ENCODE results near the gene RFC1. TPM values are rescaled to one million over a fixed set of nuclear protein-coding genes. Genes with fewer than 3 reads are reported as not detected.

The RFC1 gene
- polyA plus RNA-seq, 1 donor from 2014 or later = 20.7 TPM

- H3K4me2 ChIP-seq (ENCODE audit: low read length) = no peak overlapping the region
- peaks cover 5% of the 10 kb centered on the region for H3K79me2 ChIP-seq (replicated peaks; ENCODE audit: insufficient read depth, low read length)
- no peaks in the 10 kb centered on the region for H3F3A ChIP-seq (ENCODE audit: insufficient read depth, low read length, poor library complexity, severe bottlenecking)
- H4K20me1 ChIP-seq (ENCODE audit: insufficient read depth) = no peaks in the 10 kb centered on the region
- no peak overlapping the region for H3K27ac ChIP-seq (ENCODE audit: low read length)
- no peak overlapping the region for H2AFZ ChIP-seq (ENCODE audit: low read depth, low read length)
- H3K9ac ChIP-seq (ENCODE audit: low read length) = no peak overlapping the region
- TF ChIP-seq EZH2 (IDR thresholded peaks at IDR 0.05; ENCODE audit: borderline replicate concordance, insufficient read depth, low read length, poor library complexity, severe bottlenecking) (no peak), EP300 (conservative IDR thresholded peaks at IDR 0.05; ENCODE audit: poor library complexity, severe bottlenecking) (no peak), RAD21 (conservative IDR thresholded peaks at IDR 0.05) (no peak), REST (IDR thresholded peaks at IDR 0.05; ENCODE audit: borderline replicate concordance) (no peak), POLR2AphosphoS5 (IDR thresholded peaks at IDR 0.05) (no peak), TAF1 (IDR thresholded peaks at IDR 0.05; ENCODE audit: low read depth) (no peak), SMC3 (conservative IDR thresholded peaks at IDR 0.05; ENCODE audit: poor library complexity) (no peak), MXI1 (conservative IDR thresholded peaks at IDR 0.05; ENCODE audit: poor library complexity, severe bottlenecking) (no peak)
- TF ChIP-seq, protein P1, sequence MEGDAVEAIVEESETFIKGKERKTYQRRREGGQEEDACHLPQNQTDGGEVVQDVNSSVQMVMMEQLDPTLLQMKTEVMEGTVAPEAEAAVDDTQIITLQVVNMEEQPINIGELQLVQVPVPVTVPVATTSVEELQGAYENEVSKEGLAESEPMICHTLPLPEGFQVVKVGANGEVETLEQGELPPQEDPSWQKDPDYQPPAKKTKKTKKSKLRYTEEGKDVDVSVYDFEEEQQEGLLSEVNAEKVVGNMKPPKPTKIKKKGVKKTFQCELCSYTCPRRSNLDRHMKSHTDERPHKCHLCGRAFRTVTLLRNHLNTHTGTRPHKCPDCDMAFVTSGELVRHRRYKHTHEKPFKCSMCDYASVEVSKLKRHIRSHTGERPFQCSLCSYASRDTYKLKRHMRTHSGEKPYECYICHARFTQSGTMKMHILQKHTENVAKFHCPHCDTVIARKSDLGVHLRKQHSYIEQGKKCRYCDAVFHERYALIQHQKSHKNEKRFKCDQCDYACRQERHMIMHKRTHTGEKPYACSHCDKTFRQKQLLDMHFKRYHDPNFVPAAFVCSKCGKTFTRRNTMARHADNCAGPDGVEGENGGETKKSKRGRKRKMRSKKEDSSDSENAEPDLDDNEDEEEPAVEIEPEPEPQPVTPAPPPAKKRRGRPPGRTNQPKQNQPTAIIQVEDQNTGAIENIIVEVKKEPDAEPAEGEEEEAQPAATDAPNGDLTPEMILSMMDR (IDR thresholded peaks at IDR 0.05; ENCODE audit: poor library complexity, severe bottlenecking) = no peak
- H3K27me3 ChIP-seq (ENCODE audit: insufficient read depth, low read depth, low read length) = no peaks in the 10 kb centered on the region
- no peaks in the 10 kb centered on the region for H3K9me3 ChIP-seq (ENCODE audit: low read length)
- peaks cover 4% of the 10 kb centered on the region for H3K36me3 ChIP-seq (ENCODE audit: insufficient read depth, low read length)
- H3K9me2 ChIP-seq (ENCODE audit: insufficient read depth, low read length) = no peaks in the 10 kb centered on the region
- no peak overlapping the region for H3K4me3 ChIP-seq (ENCODE audit: low read length)
Measured at GRCh38 chr4:39339968-39340367, 26.2 kb downstream of the RFC1 start.

- Histone ChIP-seq H2AFZ (ENCODE audit: low read depth, low read length) (no peak overlapping the region), H3F3A (ENCODE audit: insufficient read depth, low read length, poor library complexity, severe bottlenecking) (no peaks in the 10 kb centered on the region), H3K4me2 (ENCODE audit: low read length) (no peak overlapping the region), H3K79me2 (replicated peaks; ENCODE audit: insufficient read depth, low read length) (peaks cover 11% of the 10 kb centered on the region), H3K27me3 (ENCODE audit: insufficient read depth, low read depth, low read length) (no peaks in the 10 kb centered on the region), H3K36me3 (ENCODE audit: insufficient read depth, low read length) (peaks cover 4% of the 10 kb centered on the region), H3K9ac (ENCODE audit: low read length) (no peak overlapping the region), H3K27ac (ENCODE audit: low read length) (no peak overlapping the region), H3K4me3 (ENCODE audit: low read length) (no peak overlapping the region), H3K9me2 (ENCODE audit: insufficient read depth, low read length) (no peaks in the 10 kb centered on the region), H4K20me1 (ENCODE audit: insufficient read depth) (no peaks in the 10 kb centered on the region), H3K9me3 (ENCODE audit: low read length) (no peaks in the 10 kb centered on the region)
- TF ChIP-seq REST (IDR thresholded peaks at IDR 0.05; ENCODE audit: borderline replicate concordance) (no peak), RAD21 (conservative IDR thresholded peaks at IDR 0.05) (no peak), EZH2 (IDR thresholded peaks at IDR 0.05; ENCODE audit: borderline replicate concordance, insufficient read depth, low read length, poor library complexity, severe bottlenecking) (no peak), TAF1 (IDR thresholded peaks at IDR 0.05; ENCODE audit: low read depth) (no peak), POLR2AphosphoS5 (IDR thresholded peaks at IDR 0.05) (no peak), SMC3 (conservative IDR thresholded peaks at IDR 0.05; ENCODE audit: poor library complexity) (no peak), MXI1 (conservative IDR thresholded peaks at IDR 0.05; ENCODE audit: poor library complexity, severe bottlenecking) (no peak), EP300 (conservative IDR thresholded peaks at IDR 0.05; ENCODE audit: poor library complexity, severe bottlenecking) (no peak)
- TF ChIP-seq, protein P1 (IDR thresholded peaks at IDR 0.05; ENCODE audit: poor library complexity, severe bottlenecking) = no peak
Measured at GRCh38 chr4:39337841-39338240, 28.3 kb downstream of the RFC1 start.

Measured in neural cell (in vitro differentiated cells).